HG03457 (cell line): Measurements from ENCODE around the gene RPS6KA5.

Experiments used
- ATAC-seq: cut with Tn5 transposase; IDR thresholded peaks from one replicate; pipeline ENCODE4 v1.9.1; 2021; ENCODE audit warnings: moderate number of reproducible peaks; ENCODE audit not compliant: unreplicated experiment

The RPS6KA5 gene

GRCh38 chr14:90813442-90813841 is 247.0 kb downstream of the RPS6KA5 start:
- ATAC-seq, result no peak

- ATAC-seq, result no peak
These were observed 248.3 kb downstream of the RPS6KA5 start for GRCh38 chr14:90812109-90812508.

- no peak for ATAC-seq
These were observed 248.8 kb downstream of the RPS6KA5 start for GRCh38 chr14:90811641-90812040.

- no peak for ATAC-seq
These were observed 249.6 kb downstream of the RPS6KA5 start for GRCh38 chr14:90810806-90811205.

- no peak for ATAC-seq
These were observed 250.7 kb downstream of the RPS6KA5 start for GRCh38 chr14:90809530-90810312.

GRCh38 chr14:90808759-90809529 is 251.5 kb downstream of the RPS6KA5 start:
- ATAC-seq, result no peak

GRCh38 chr14:90807060-90807459 is 253.4 kb downstream of the RPS6KA5 start:
- no peak for ATAC-seq

- no peak for ATAC-seq
These were observed 254.5 kb downstream of the RPS6KA5 start for GRCh38 chr14:90805662-90806540.

- ATAC-seq, result no peak
These were observed 255.4 kb downstream of the RPS6KA5 start for GRCh38 chr14:90805084-90805391.

GRCh38 chr14:90804292-90805083 is 256.0 kb downstream of the RPS6KA5 start:
- ATAC-seq, result no peak

- ATAC-seq, result no peak
These were observed 257.2 kb downstream of the RPS6KA5 start for GRCh38 chr14:90803249-90803648.

GRCh38 chr14:90799420-90799819 is 261.0 kb downstream of the RPS6KA5 start:
- ATAC-seq, result no peak

GRCh38 chr14:90797919-90798318 is 262.5 kb downstream of the RPS6KA5 start:
- ATAC-seq, result no peak
